HG03460 (cell line): ENCODE data around the gene EME1.
"Not testable (repeated sequence)": the region's sequence is repeated elsewhere in the genome, so short reads cannot be mapped to it uniquely, and the experiment has no call there.

Experiments
- ATAC-seq: cut with Tn5 transposase; IDR thresholded peaks from one replicate; pipeline ENCODE4 v1.9.1; 2021; ENCODE audit not compliant: unreplicated experiment

EME1 gene

GRCh38 chr17:50372758-50373556 lies at the start of gene EME1, which contains the start of gene MRPL27:
Gene EME1, plus strand, starts transcription at chr17:50373229. Its CDS starts 1,980 bp downstream, at chr17:50375209.
Gene MRPL27, minus strand, starts transcription at chr17:50373184. Its CDS starts 14 bp downstream, at chr17:50373170.
- ATAC-seq, result peak; percentile 85

GRCh38 chr17:50325906-50326305 lies 47.1 kb upstream of the EME1 start:
- ATAC-seq, result no peak

- ATAC-seq, result no peak
Observed at GRCh38 chr17:50326831-50327364, 46.1 kb upstream of the EME1 start.

GRCh38 chr17:50328363-50329325 lies 44.4 kb upstream of the EME1 start:
- no peak for ATAC-seq

- ATAC-seq, result no peak
Observed at GRCh38 chr17:50329716-50330115, 43.3 kb upstream of the EME1 start.

- no peak for ATAC-seq
Observed at GRCh38 chr17:50330151-50330775, 42.8 kb upstream of the EME1 start.

- ATAC-seq, result no peak
Observed at GRCh38 chr17:50331085-50331791, 41.8 kb upstream of the EME1 start.

GRCh38 chr17:50332196-50332595 lies 40.8 kb upstream of the EME1 start:
- no peak for ATAC-seq

GRCh38 chr17:50333291-50334057 lies 39.6 kb upstream of the EME1 start:
- not testable (repeated sequence) for ATAC-seq

GRCh38 chr17:50337956-50338355 lies 35.1 kb upstream of the EME1 start:
- no peak for ATAC-seq

GRCh38 chr17:50338645-50339044 lies 34.4 kb upstream of the EME1 start:
- no peak for ATAC-seq

GRCh38 chr17:50339381-50339780 lies 33.6 kb upstream of the EME1 start:
- ATAC-seq, result no peak

GRCh38 chr17:50344731-50345365 lies 28.2 kb upstream of the EME1 start:
- no peak for ATAC-seq

- ATAC-seq, result peak; percentile 73
Observed at GRCh38 chr17:50345432-50346312, 27.4 kb upstream of the EME1 start, which contains the start of gene XYLT2. Gene XYLT2, plus strand, starts transcription at chr17:50346126. Its CDS starts 15 bp downstream, at chr17:50346141.

- peak; percentile 51 for ATAC-seq
Observed at GRCh38 chr17:50346313-50347116, 26.5 kb upstream of the EME1 start.

GRCh38 chr17:50347117-50347893 lies 25.7 kb upstream of the EME1 start:
- ATAC-seq, result no peak
